Loucy (cell line): ENCODE results near the gene GOLGA6L25.
"Not testable (repeated sequence)": the region's sequence is repeated elsewhere in the genome, so short reads cannot be mapped to it uniquely, and the experiment has no call there.

ENCODE experiments used
- EZH2phosphoT487 ChIP-seq: fragments of 200-600 bp; IDR thresholded peaks from 2 replicates; pipeline ENCODE4 v1.6.1; 2018; ENCODE audit warnings: antibody characterized with exemption, mild to moderate bottlenecking, moderate library complexity, borderline replicate concordance
- TF ChIP-seq, protein P1 (sequence below): fragments of 200-600 bp; sonication (generic); conservative IDR thresholded peaks from 2 replicates; pipeline ENCODE4 v1.5.1; 2014; ENCODE audit warnings: mild to moderate bottlenecking, antibody characterized with exemption, low read length

DNA sequence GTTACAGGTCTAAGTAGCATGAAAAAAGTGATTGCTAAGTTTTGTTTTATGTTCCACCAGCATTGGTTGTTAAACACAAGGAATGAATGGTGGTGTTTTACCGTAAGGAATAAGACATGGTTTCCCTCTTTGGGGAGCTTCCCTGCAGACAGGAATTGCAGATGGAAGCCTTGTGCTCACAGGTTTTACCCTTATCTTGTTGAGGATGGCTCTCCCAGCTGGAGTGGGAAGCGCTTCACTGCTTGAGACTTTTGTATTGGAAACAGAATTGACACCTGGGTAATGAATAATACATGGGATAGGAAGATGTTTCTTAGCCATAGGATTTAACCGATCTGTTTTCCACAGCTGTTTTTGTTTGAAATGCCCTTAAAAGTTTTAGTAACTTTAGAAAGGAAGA, 39.0 kb downstream of the GOLGA6L25 start:
- TF ChIP-seq, protein P1, sequence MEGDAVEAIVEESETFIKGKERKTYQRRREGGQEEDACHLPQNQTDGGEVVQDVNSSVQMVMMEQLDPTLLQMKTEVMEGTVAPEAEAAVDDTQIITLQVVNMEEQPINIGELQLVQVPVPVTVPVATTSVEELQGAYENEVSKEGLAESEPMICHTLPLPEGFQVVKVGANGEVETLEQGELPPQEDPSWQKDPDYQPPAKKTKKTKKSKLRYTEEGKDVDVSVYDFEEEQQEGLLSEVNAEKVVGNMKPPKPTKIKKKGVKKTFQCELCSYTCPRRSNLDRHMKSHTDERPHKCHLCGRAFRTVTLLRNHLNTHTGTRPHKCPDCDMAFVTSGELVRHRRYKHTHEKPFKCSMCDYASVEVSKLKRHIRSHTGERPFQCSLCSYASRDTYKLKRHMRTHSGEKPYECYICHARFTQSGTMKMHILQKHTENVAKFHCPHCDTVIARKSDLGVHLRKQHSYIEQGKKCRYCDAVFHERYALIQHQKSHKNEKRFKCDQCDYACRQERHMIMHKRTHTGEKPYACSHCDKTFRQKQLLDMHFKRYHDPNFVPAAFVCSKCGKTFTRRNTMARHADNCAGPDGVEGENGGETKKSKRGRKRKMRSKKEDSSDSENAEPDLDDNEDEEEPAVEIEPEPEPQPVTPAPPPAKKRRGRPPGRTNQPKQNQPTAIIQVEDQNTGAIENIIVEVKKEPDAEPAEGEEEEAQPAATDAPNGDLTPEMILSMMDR = not testable (repeated sequence)
- not testable (repeated sequence) for TF ChIP-seq EZH2phosphoT487
